ENCODE results near the gene OR51B6.
"Not testable (repeated sequence)": the region's sequence is repeated elsewhere in the genome, so short reads cannot be mapped to it uniquely, and the experiment has no call there.

OR51B6 gene, protein sequence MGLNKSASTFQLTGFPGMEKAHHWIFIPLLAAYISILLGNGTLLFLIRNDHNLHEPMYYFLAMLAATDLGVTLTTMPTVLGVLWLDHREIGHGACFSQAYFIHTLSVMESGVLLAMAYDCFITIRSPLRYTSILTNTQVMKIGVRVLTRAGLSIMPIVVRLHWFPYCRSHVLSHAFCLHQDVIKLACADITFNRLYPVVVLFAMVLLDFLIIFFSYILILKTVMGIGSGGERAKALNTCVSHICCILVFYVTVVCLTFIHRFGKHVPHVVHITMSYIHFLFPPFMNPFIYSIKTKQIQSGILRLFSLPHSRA

DNA sequence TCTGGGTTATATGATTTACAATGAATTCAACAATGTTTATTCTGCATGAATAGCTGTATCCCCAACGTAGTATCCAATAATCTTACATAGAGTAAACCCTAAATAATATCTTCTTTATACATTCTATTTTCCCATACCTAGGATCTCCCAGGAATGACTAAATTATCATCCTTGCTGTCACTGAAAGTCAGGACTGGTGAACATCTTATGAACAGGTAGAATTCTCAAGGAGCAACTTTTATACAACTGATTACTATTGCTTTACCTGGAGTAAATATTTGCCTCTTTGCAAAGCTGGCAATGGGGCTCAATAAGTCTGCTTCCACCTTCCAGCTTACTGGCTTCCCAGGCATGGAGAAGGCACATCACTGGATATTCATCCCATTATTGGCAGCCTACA lies at the start of gene OR51B6:
OR51B6 (plus strand) TSS at position 301 of the 400 bp plus-strand sequence; CDS start at position 301, 0 bp downstream.
- no peak within 1 kb of the TSS for H3K4me3 ChIP-seq (ENCODE audit: low read length)
- TF ChIP-seq, protein P1, sequence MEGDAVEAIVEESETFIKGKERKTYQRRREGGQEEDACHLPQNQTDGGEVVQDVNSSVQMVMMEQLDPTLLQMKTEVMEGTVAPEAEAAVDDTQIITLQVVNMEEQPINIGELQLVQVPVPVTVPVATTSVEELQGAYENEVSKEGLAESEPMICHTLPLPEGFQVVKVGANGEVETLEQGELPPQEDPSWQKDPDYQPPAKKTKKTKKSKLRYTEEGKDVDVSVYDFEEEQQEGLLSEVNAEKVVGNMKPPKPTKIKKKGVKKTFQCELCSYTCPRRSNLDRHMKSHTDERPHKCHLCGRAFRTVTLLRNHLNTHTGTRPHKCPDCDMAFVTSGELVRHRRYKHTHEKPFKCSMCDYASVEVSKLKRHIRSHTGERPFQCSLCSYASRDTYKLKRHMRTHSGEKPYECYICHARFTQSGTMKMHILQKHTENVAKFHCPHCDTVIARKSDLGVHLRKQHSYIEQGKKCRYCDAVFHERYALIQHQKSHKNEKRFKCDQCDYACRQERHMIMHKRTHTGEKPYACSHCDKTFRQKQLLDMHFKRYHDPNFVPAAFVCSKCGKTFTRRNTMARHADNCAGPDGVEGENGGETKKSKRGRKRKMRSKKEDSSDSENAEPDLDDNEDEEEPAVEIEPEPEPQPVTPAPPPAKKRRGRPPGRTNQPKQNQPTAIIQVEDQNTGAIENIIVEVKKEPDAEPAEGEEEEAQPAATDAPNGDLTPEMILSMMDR (conservative IDR thresholded peaks at IDR 0.05; ENCODE audit: low read length), result no peak
- DNase-seq (ENCODE audit: low read depth), result no peak

DNA sequence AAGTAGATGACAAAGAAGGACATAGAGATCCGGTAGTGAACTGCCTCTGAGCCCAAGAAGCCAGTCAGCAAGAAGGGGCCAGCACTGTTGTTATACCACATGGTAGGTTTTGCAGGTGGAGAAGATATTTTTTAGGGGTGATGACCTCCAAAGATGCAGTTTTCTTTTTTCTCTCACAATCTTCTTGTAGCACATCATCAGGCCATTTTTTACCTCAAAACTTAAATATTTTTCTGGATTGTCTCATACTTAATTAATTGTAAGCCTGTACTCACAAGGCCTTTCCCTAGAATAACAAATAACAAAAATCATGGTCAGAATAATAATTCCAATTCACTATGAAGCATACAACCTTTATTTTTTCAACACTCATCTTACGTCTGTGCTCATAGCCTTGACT lies 49.5 kb upstream of the OR51B6 start, which contains the start of gene OR51B4:
OR51B4 (minus strand) TSS at position 101 of the 400 bp plus-strand sequence; CDS start at position 101, 0 bp downstream.
- TF ChIP-seq, protein P1 (conservative IDR thresholded peaks at IDR 0.05; ENCODE audit: low read length), result no peak
- DNase-seq (ENCODE audit: low read depth), result no peak
- no peak within 1 kb of the TSS for H3K4me3 ChIP-seq (ENCODE audit: low read length)

DNA sequence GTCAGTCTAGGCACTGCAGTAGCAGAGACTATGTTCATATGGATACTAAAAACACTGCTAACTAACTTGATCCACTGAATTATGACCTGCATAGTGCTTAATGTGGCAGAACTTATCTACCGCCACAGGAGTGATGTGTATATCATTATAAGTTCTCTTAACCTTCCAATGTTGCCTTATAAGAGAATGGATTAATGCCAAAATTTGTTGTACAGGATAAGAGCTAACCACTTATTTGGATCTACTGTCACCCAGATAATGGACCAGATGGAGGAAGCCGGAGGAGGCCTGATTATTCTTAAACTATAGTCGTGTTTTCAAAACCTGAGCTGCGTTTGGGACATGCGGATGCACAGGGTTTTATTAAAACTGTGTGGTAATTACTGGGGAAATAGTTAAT lies 47.7 kb upstream of the OR51B6 start:
- no peak for DNase-seq (ENCODE audit: low read depth)
- H3K4me3 ChIP-seq (ENCODE audit: low read length), result no peak overlapping the region
- TF ChIP-seq, protein P1 (conservative IDR thresholded peaks at IDR 0.05; ENCODE audit: low read length), result no peak

DNA sequence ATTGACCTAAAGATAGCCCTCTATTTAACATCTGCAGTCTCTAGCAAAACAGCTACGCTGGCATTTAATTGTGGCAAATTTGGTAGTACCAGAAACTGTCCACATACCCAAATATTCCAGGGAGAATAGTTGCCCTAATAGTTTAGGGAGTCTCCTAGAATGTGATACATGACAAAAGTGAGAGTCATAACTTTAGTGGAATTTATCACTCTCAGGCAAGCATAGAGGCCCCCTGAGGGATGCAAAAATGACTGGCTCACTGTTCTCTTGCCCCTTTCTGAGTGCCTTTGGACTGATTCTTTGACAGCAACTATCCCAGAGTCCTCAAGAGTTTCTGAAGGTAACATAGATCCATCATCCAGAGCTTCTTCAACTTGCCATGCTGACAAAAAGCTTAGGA lies 47.3 kb upstream of the OR51B6 start:
- no peak overlapping the region for H3K4me3 ChIP-seq (ENCODE audit: low read length)
- peak; percentile 18 for DNase-seq (ENCODE audit: low read depth)
- TF ChIP-seq, protein P1 (conservative IDR thresholded peaks at IDR 0.05; ENCODE audit: low read length), result no peak

DNA sequence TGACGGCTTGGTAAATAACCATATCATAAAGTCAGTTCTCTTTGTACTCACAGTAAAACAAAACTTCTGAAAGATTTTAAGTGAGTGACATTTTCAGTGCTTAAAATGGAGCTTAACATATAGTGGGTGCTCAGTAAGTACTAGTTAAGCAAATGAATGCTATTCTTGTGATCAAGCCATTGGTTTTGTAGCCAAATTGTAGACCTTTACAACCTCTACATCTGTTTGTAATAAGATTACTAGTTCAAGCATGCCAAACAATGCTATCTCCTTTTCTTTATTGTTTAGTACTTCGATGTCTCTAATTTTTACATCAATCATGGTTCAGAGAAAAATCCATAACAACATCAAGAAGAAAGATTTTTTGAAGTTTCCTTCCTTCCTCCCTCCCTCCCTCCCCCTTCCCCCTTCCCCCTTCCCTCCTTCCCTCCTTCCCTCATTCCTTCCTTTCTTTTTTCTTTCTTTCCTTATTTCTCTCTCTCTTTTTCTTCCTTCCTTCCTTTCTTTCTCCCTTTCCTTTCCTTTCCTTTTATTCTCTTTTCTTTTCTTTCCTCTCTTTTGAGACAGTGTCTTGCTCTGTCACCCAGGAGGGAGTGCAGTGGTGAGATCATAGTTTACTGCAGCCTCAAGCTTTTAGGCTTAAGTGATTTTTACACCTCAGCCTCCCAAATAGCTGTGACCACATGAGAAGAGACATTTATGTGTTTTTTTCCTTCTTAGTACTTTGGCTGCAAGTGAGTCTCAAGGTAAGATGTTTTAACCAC lies 43.9 kb upstream of the OR51B6 start:
- no peak overlapping the region for H3K4me3 ChIP-seq (ENCODE audit: low read length)
- TF ChIP-seq, protein P1 (conservative IDR thresholded peaks at IDR 0.05; ENCODE audit: low read length), result no peak
- DNase-seq (ENCODE audit: low read depth), result no peak

DNA sequence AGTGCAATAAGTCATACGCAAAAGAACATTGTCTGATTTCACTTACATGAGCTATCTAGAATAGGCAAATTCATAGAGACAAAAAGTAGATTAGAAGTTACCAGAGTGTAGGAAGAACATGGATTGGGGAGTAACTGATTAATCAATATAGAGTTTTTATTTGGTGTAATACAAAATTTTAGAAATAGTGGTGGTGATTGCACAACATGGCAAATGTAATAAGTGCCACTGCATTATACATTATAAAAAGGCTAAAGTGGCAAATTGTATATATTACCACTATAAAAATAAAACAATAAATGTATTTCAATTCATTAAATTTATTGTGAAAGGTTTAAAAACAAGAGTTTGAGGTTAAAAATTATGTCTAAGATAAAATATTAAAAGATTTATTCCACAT lies 40.9 kb upstream of the OR51B6 start:
- no peak for DNase-seq (ENCODE audit: low read depth)
- TF ChIP-seq, protein P1 (conservative IDR thresholded peaks at IDR 0.05; ENCODE audit: low read length), result no peak
- H3K4me3 ChIP-seq (ENCODE audit: low read length), result no peak overlapping the region

DNA sequence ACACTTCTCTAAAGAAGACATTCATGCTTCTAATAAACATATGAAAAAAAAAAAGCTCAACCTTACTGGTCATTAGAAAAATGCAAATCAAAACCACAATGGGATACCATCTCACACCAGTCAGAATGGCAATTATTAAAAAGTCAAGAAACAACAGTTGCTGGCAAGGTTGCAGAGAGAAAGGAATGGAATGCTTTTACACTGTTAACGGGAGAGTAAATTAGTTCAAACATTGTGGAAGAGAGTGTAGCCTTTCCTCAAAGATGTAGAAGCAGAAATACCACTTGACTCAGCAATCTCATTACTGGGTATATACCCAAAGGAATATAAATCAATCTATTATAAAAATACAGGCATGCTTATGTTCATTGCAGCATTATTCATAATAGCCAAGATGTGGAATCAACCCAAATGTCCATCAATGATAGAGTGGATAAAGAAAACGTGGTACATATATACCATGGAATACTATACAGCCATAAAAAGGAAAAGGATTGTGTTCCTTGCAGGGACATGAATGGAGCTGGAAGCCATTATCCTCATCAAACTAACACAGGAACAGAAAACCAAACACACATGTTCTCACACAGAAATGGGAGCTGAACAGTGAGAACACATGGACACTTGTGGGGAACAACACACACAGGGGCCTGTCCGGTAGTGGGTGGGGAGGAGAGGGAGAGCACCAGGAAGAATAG lies 37.8 kb upstream of the OR51B6 start:
- DNase-seq (ENCODE audit: low read depth), result peak; percentile 34
- H3K4me3 ChIP-seq (ENCODE audit: low read length), result not testable (repeated sequence)
